Raji (cell line): ENCODE data around the gene FAM117A.

Source experiments
- POLR2A ChIP-seq: IDR thresholded peaks from 2 replicates; pipeline ENCODE4 v1.6.1; 2011; ENCODE audit warnings: low read depth, low read length, control low read depth; ENCODE audit not compliant: insufficient read depth

FAM117A gene

DNA sequence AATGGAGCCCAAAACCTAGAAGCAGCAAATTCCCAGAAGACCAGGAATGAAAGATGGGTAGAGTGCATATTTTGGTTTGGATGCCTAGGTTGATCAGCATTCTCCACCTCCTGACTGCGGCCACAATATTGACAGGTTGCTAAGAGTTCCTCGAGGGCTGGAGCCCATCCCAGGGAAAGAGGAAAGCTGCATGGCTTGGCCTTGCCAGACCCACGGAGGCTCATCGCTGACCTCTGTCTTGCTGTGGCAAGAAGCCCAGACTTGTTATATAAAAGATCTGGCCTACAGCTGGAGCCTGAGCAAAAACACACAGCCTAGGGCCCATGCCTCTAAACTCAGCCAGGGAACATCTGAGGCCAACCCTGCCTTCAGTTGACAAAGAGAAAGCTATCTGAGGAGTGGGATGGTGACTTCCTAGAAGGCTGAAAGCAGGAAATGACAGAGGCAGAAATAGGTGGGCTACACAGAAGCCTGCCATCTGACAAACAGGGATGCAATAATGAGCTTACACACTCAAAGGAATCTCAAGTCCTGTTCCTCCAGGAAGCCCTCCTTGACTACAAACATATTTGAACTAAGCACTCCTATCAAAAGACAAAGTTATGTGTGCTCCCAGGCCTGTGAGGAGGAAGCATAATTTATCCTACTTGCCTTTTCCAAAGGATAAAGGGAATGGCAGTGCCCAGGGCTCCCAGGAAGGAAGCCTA is 33.7 kb downstream of the FAM117A start:
- TF ChIP-seq POLR2A = no peak

DNA sequence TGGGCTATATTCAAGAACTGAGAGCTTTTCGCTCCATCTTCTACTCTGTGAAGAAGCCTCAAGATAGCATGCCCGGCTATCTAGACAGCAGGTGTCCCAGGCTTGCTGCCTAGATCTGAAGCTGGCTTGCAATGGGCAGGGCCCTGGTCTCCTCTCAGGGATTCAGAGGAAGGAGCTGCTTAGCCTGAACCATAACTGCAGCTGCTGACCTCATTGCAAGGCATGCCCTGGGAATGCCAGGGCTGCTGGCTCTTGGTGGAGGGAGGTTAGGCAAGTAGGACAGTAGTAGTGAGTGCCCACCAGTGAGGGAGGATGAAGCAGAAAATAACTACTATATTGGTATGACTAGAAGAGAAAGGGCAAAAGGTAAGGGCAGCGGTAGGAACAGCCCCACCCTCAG is 34.9 kb downstream of the FAM117A start:
- no peak for TF ChIP-seq POLR2A

DNA sequence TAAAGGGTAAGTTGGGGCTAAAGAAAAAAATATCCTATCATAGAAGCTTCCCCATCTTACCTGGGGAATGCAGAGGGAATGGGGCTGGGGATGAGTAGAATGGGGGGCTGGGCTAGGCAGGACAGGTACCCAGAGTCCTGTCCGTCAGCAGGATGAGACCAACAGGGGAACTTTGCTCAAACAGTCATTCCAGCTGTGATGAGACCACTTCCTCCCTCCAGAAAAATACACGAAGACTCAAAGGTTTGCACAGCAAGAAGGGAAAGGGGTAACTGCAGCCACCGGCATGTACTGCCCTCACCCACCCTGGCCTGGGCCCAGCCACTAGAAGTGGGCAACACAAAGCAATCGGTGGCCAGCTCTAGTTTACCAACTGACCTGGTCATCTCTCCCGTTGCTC is 35.5 kb downstream of the FAM117A start:
- no peak for TF ChIP-seq POLR2A

DNA sequence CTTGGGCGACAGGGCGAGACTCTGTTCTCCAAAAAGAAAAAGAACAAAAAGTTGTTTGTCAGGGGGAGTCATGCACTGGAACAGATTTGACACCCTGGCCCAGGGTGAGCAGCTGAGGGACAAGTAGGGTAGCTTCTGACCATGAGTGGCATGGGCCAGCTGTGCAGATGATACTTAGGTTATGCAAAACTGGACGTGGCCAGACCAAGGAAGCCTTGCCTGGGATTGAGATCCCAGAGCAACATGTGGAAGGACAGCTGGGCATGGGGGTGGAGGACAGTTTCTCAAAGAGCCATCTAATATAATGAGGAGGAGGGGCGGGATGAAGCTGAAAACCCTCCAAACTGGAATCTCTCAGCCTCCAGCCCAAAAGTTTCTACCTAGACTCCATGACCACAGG is 36.6 kb downstream of the FAM117A start:
- no peak for TF ChIP-seq POLR2A

DNA sequence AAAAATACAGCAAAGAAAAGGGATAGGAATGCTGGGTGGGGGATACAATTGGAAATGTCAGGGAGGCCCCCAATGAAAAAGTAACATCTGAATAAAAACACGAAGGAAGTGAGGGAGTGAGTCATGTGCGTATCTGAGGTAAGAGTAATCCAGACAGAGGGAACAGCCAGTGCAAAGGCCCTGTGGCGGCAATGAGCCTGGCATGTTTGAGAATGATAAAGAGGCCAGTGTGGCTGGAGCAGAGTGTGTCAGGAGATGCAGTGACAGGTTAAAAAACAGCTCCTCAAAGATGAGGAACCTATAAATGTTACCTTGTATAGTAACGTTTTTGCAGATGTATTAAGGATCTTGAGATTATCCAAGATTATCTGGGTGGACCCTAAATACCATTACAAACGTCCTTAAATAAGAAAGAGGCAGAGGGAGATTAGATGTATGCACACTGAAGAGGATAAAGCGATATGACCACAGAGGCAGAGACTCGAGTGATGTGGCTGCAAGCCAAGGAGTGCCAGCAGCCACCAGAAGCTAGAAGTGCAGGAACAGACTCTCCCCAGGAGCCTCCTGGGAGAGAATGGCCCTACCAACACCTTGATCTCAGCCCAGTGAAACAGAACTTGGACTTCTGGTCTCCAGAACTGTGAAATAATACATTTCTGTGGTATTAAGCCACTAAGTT is 38.3 kb downstream of the FAM117A start:
- TF ChIP-seq POLR2A = no peak

- TF ChIP-seq POLR2A = no peak
Observed at GRCh38 chr17:49723423-49723822, 40.5 kb downstream of the FAM117A start.

DNA sequence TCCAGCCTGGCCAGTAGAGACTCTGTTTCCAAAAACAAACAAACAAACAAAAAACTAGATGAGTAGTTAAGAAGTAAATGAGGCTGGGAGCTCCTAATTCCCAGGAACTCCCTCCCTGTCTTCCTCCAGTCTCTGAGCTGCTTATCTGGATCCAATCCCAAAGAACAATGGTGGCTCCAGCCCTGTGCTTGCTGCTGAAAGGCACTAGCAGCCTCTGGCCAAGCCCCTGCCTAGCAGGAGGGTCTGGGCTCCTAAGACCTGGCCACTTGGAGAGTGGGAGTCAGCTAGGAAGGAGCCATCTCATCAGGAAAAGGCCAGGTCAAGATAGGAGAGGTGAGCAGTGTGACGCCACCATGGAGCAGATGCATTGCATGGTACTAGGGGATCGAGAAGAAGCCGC is 41.9 kb downstream of the FAM117A start:
- TF ChIP-seq POLR2A = no peak

GRCh38 chr17:49717371-49717861 is 46.5 kb downstream of the FAM117A start:
- TF ChIP-seq POLR2A = no peak

DNA sequence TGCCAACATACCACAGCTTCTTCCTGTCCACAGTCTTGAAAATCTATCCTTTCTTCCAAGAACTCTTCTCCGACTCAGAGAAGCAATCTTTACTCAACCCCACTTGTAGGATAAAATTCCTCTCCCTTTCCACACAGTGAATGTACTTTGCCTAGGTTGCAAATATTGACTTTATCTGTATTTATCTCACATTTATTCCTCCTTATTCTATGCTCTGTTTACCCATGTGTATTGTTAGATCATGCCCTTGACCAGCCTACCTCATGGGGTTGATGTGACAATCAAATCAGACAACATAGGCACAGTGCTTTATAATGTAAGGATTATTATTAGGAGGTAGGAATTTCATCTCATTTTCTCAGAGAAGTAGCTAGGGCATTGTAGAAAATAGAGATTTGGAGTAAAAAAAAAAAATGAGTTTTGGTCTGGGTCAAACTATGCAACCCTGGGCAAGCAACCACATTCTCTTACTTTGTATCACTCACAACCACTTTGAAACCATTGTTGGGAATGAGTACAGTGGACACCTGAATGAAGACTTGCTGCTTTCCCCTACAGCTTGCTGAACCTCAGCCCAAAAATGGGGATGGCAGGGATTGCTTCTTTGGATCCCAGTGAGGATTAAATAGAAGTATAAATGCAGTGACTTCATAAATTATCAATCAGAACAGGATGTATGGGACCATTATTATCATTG is 47.1 kb downstream of the FAM117A start:
- TF ChIP-seq POLR2A = no peak

- no peak for TF ChIP-seq POLR2A
Observed at GRCh38 chr17:49715717-49716279, 48.1 kb downstream of the FAM117A start.

- TF ChIP-seq POLR2A = no peak
Observed at GRCh38 chr17:49715216-49715615, 48.7 kb downstream of the FAM117A start.

GRCh38 chr17:49708515-49709183 is 55.3 kb downstream of the FAM117A start:
- no peak for TF ChIP-seq POLR2A

GRCh38 chr17:49707608-49708514 is 56.1 kb downstream of the FAM117A start, which contains the start of gene SLC35B1:
TSS of gene SLC35B1 (minus strand) at chr17:49707964. CDS start at chr17:49707833, 131 bp downstream.
- TF ChIP-seq POLR2A = peak; percentile 62

- TF ChIP-seq POLR2A = no peak
Observed at GRCh38 chr17:49707246-49707607, 56.7 kb downstream of the FAM117A start.
